ENCODE data around the gene AP5M1. TPM values are rescaled to one million over a fixed set of nuclear protein-coding genes. Genes with fewer than 3 reads are reported as not detected.
"Not testable (repeated sequence)": the region's sequence is repeated elsewhere in the genome, so short reads cannot be mapped to it uniquely, and the experiment has no call there.

AP5M1 gene
- total RNA-seq, 1 donor from 2014 or later, result 39.2 TPM

DNA sequence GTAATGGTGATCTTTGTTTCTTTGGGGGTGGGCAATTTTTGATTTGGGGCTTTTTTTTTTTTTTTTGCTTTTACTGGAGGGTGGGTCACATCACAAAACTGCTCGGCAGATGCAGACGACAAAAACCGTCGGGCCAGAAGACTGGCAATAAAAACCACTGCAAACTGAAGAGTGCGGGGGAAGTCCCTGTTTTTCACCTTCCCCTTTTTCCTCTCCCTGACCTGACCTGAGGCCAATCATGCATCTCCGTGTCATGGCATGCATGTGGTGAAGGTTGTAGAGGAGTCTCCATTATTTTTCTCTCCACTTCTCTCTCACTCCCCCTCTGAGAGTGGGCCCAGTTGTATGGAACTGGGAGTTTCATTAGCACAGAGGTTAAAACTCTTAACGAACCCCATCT lies 57.5 kb downstream of the AP5M1 start:
- no peaks in the 10 kb centered on the region for H3K36me3 Mint-ChIP-seq (ENCODE audit: low read depth)
- TF ChIP-seq CTCF (IDR thresholded peaks at IDR 0.05), result no peak
- peaks cover 16% of the 10 kb centered on the region for H3K27me3 Mint-ChIP-seq (ENCODE audit: low read depth)

DNA sequence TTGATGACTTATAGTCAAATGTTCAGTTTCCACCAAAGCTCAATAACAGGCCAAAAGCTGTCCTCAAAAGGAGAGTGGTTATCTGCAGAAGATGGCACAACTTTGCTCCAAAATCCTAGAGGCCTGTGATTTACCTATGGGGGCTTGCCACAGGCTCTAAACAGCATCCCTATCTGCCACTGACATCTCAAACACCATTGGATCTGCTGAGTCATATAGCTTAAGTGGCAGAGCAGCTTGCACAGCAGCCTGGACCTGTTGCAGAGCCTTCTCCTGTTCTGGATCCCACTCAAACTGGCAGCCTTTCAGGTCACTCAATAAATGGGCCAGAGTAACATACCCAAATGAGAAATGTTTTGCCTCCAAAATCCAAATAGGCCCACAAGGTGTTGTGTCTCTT lies 61.1 kb downstream of the AP5M1 start:
- Mint-ChIP-seq H3K27ac (ENCODE audit: unreplicated experiment) (no peak overlapping the region), H3K4me3 (ENCODE audit: unreplicated experiment) (no peak overlapping the region), H3K9me3 (ENCODE audit: low read depth) (peaks cover 22% of the 10 kb centered on the region), H3K4me1 (ENCODE audit: low read depth) (no peaks in the 10 kb centered on the region), H3K27me3 (ENCODE audit: low read depth) (peaks cover 4% of the 10 kb centered on the region), H3K36me3 (ENCODE audit: low read depth) (no peaks in the 10 kb centered on the region)
- TF ChIP-seq CTCF (IDR thresholded peaks at IDR 0.05), result no peak
- DNase-seq (ENCODE audit: low spot score), result no peak

More for the DNA sequence above, 57.5 kb downstream of the AP5M1 start:
- peaks cover 5% of the 10 kb centered on the region for H3K9me3 Mint-ChIP-seq (ENCODE audit: low read depth)
- no peak overlapping the region for H3K4me3 Mint-ChIP-seq (ENCODE audit: unreplicated experiment)
- H3K4me1 Mint-ChIP-seq (ENCODE audit: low read depth), result no peaks in the 10 kb centered on the region
- H3K27ac Mint-ChIP-seq (ENCODE audit: unreplicated experiment), result no peak overlapping the region
- DNase-seq (ENCODE audit: low spot score), result no peak

GRCh38 chr14:57332475-57332874 lies 63.7 kb downstream of the AP5M1 start:
- H3K27ac Mint-ChIP-seq (ENCODE audit: unreplicated experiment); H3K4me1 Mint-ChIP-seq (ENCODE audit: low read depth); DNase-seq (ENCODE audit: low spot score); H3K27me3 Mint-ChIP-seq (ENCODE audit: low read depth); H3K36me3 Mint-ChIP-seq (ENCODE audit: low read depth); H3K4me3 Mint-ChIP-seq (ENCODE audit: unreplicated experiment): not testable (repeated sequence)
- peaks cover 37% of the 10 kb centered on the region for H3K9me3 Mint-ChIP-seq (ENCODE audit: low read depth)

DNA sequence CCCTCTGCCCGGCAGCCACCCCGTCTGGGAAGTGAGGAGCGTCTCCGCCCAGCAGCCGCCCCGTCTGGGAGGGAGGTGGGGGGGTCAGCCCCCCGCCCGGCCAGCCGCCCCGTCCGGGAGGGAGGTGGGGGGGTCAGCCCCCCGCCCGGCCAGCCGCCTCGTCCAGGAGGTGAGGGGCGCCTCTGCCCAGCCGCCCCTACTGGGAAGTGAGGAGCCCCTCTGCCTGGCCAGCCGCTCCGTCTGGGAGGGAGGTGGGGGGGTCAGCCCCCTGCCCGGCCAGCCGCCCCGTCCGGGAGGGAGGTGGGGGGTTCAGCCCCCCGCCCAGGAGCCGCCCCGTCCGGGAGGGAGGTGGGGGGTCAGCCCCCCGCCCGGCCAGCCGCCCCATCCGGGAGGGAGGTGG lies 65.0 kb downstream of the AP5M1 start:
- not testable (repeated sequence) for H3K4me3 Mint-ChIP-seq (ENCODE audit: unreplicated experiment); H3K36me3 Mint-ChIP-seq (ENCODE audit: low read depth); DNase-seq (ENCODE audit: low spot score); H3K27ac Mint-ChIP-seq (ENCODE audit: unreplicated experiment); H3K27me3 Mint-ChIP-seq (ENCODE audit: low read depth); H3K4me1 Mint-ChIP-seq (ENCODE audit: low read depth)
- H3K9me3 Mint-ChIP-seq (ENCODE audit: low read depth), result peaks cover 36% of the 10 kb centered on the region

DNA sequence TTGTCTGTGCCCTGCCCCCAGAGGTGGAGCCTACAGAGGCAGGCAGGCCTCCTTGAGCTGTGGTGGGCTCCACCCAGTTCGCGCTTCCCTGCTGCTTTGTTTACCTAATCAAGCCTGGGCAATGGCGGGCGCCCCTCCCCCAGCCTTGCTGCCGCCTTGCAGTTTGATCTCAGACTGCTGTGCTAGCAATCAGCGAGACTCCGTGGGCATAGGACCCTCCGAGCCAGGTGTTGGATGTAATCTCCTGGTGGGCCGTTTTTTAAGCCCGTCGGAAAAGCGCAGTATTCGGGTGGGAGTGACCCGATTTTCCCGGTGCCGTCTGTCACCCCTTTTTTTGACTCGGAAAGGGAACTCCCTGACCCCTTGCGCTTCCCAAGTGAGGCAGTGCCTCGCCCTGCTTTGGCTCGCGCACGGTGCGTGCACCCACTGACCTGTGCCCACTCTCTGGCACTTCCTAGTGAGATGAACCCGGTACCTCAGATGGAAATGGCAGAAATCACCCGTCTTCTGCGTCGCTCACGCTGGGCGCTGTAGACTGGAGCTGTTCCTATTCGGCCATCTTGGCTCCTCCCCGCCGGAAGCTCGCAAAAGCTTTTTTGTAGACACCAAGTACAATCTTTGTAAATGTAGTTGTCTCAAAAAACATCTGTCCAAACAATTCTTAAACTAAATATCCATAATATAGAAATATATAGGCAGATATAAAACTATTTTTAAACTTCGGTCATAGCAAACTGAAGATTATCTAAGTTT lies 75.0 kb downstream of the AP5M1 start:
- H3K27ac Mint-ChIP-seq (ENCODE audit: unreplicated experiment); DNase-seq (ENCODE audit: low spot score); H3K4me1 Mint-ChIP-seq (ENCODE audit: low read depth); H3K9me3 Mint-ChIP-seq (ENCODE audit: low read depth); H3K36me3 Mint-ChIP-seq (ENCODE audit: low read depth); H3K27me3 Mint-ChIP-seq (ENCODE audit: low read depth): not testable (repeated sequence)
- peak overlapping the region; percentile 73 for H3K4me3 Mint-ChIP-seq (ENCODE audit: unreplicated experiment)

DNA sequence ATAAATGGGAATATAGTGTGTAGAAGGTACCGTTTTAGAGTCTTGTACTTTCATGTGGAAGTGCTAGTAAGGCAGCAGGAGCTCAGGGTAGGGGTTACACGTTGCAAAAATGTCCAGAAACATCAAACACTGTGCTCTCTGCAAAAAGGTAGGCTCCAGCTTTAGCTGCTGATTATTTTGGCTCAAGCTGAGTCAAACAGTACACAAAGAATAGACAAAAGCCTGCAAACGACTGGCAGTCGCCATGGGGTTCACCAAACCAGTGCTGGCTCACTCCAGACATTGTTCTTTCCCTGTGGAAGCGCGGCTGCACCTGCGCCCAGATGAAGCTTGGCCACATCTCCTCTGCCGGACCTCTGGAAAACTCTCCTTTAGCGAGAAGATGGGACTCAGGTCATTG lies 76.3 kb downstream of the AP5M1 start:
- H3K27me3 Mint-ChIP-seq (ENCODE audit: low read depth), result peaks cover 8% of the 10 kb centered on the region
- DNase-seq (ENCODE audit: low spot score), result no peak
- no peak for TF ChIP-seq CTCF (IDR thresholded peaks at IDR 0.05)
- H3K9me3 Mint-ChIP-seq (ENCODE audit: low read depth), result peaks cover 8% of the 10 kb centered on the region
- no peak overlapping the region for H3K27ac Mint-ChIP-seq (ENCODE audit: unreplicated experiment)
- peaks cover 2% of the 10 kb centered on the region for H3K36me3 Mint-ChIP-seq (ENCODE audit: low read depth)
- no peak overlapping the region for H3K4me3 Mint-ChIP-seq (ENCODE audit: unreplicated experiment)
- H3K4me1 Mint-ChIP-seq (ENCODE audit: low read depth), result no peaks in the 10 kb centered on the region

DNA sequence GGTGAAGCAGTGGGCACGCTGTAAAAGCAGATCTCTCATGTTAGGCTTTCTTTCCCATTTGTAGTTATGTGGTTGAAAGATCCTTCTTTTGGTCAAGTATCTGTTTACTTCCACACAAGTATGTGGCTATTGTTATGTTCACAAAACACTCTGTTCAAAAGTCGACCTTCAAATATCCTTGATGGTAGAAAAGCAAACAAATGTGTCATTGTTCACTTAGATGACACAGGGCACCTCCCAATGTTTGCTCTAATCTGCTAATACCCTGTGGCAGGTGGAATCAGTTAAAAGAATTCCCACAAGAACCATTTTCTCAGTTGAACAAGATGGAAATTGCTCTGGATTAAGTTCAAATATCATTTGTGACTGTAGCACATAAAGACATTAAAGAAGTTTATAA lies 78.0 kb downstream of the AP5M1 start:
- Mint-ChIP-seq H3K27me3 (ENCODE audit: low read depth) (peaks cover 8% of the 10 kb centered on the region), H3K4me1 (ENCODE audit: low read depth) (no peaks in the 10 kb centered on the region), H3K9me3 (ENCODE audit: low read depth) (peaks cover 6% of the 10 kb centered on the region), H3K4me3 (ENCODE audit: unreplicated experiment) (no peak overlapping the region), H3K27ac (ENCODE audit: unreplicated experiment) (no peak overlapping the region), H3K36me3 (ENCODE audit: low read depth) (peaks cover 2% of the 10 kb centered on the region)
- TF ChIP-seq CTCF (IDR thresholded peaks at IDR 0.05), result no peak
- no peak for DNase-seq (ENCODE audit: low spot score)

Data from chondrocyte (in vitro differentiated cells).